Activated CD8-positive, alpha-beta T cell treated with anti-CD3 and anti-CD28 coated beads for 36 hours (primary cell): ENCODE data around the gene LPIN2. TPM values are rescaled to one million over a fixed set of nuclear protein-coding genes. Genes with fewer than 3 reads are reported as not detected.
A peak's percentile ranks its signal among the peaks of the same experiment; 100 is the strongest.

Source experiments
- ATAC-seq: fragments of 200-7000 bp; cut with Tn5 transposase; one replicate; pipeline ENCODE4 v1.10.0; 2021; ENCODE audit warnings: mild to moderate bottlenecking, moderate library complexity
- CTCF ChIA-PET: fragments of 350-600 bp; sonication (Branson Sonifier 250); formaldehyde crosslinking; loops from one replicate; lab custom pipeline; 2021; ENCODE audit warnings: antibody characterized with exemption; lab: Charles Lee
- POLR2A ChIA-PET: fragments of 350-600 bp; sonication (Branson Sonifier 250); formaldehyde crosslinking; loops from one replicate; lab custom pipeline; 2021; ENCODE audit warnings: antibody characterized with exemption; lab: Charles Lee
- DNase-seq: peaks from one replicate; pipeline ENCODE4 v3.0.0-alpha.2; 2020
- H3K27ac Mint-ChIP-seq: one replicate; pipeline ENCODE4 v1.8.0; 2021; ENCODE audit warnings: mild to moderate bottlenecking, mixed read lengths
- H3K27me3 Mint-ChIP-seq: one replicate; pipeline ENCODE4 v1.8.0; 2021; ENCODE audit warnings: mixed read lengths
- H3K36me3 Mint-ChIP-seq: one replicate; pipeline ENCODE4 v1.8.0; 2021; ENCODE audit warnings: low read depth, mixed read lengths
- H3K4me1 Mint-ChIP-seq: one replicate; pipeline ENCODE4 v1.8.0; 2021; ENCODE audit warnings: low read depth, mixed read lengths
- H3K4me3 Mint-ChIP-seq: one replicate; pipeline ENCODE4 v1.8.0; 2021; ENCODE audit warnings: mild to moderate bottlenecking, moderate library complexity, mixed read lengths
- H3K9me3 Mint-ChIP-seq: one replicate; pipeline ENCODE4 v1.8.0; 2021; ENCODE audit warnings: mixed read lengths
- intact Hi-C: fragments of 100-400 bp; cut with micrococcal nuclease; formaldehyde crosslinking; loops from one replicate; pipeline ENCODE4 v1.10.0; 2022
- total RNA-seq, 2 experiments: library from RNA; stranded (reverse); gene quantifications; one replicate each; pipeline ENCODE4 v1.2.3, GENCODE V29; 2021
- TF ChIP-seq, protein P1 (sequence below): fragments of 200-600 bp; IDR thresholded peaks from one replicate; pipeline ENCODE4 v1.8.0; 2022; ENCODE audit warnings: antibody characterized with exemption, mild to moderate bottlenecking

Gene LPIN2
- total RNA-seq, 2 experiments from 2014 or later: 95.5 to 95.7 TPM

GRCh38 chr18:2964361-2965010 is 48.5 kb downstream of the LPIN2 start:
- peaks cover 51% of the 10 kb centered on the region for H3K36me3 Mint-ChIP-seq
- intact Hi-C loops: loop anchor here (5.0 kb wide), 1 partner anchor 283 kb away; the partner anchor contains the start of gene MYL12A
- peak; percentile 54 for DNase-seq

More at GRCh38 chr18:2964361-2965010, 48.5 kb downstream of the LPIN2 start:
- Mint-ChIP-seq H3K27me3 (no peaks in the 10 kb centered on the region), H3K27ac (peak overlapping the region; percentile 99), H3K9me3 (no peaks in the 10 kb centered on the region), H3K4me3 (peak overlapping the region; percentile 64), H3K4me1 (peaks cover 85% of the 10 kb centered on the region)
- no peak for ATAC-seq
- ChIA-PET POLR2A (interaction anchor here (0.9 to 10.3 kb wide), 6 partner anchors 8 to 31 kb away, joined by 3 to 207 read pairs (median 3); no protein-coding TSS in a partner anchor), CTCF (interaction anchor here (5.3 to 10.1 kb wide), 4 partner anchors 8 to 30 kb away, joined by 30 to 152 read pairs (median 80); no protein-coding TSS in a partner anchor)
- TF ChIP-seq, protein P1, sequence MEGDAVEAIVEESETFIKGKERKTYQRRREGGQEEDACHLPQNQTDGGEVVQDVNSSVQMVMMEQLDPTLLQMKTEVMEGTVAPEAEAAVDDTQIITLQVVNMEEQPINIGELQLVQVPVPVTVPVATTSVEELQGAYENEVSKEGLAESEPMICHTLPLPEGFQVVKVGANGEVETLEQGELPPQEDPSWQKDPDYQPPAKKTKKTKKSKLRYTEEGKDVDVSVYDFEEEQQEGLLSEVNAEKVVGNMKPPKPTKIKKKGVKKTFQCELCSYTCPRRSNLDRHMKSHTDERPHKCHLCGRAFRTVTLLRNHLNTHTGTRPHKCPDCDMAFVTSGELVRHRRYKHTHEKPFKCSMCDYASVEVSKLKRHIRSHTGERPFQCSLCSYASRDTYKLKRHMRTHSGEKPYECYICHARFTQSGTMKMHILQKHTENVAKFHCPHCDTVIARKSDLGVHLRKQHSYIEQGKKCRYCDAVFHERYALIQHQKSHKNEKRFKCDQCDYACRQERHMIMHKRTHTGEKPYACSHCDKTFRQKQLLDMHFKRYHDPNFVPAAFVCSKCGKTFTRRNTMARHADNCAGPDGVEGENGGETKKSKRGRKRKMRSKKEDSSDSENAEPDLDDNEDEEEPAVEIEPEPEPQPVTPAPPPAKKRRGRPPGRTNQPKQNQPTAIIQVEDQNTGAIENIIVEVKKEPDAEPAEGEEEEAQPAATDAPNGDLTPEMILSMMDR: no peak

Other genes with a start within 250 kb of the LPIN2 start
- 10 to 100 TPM; 17.3 to 19.4 TPM for gene EMILIN2, start 166.1 kb downstream of the LPIN2 start, total RNA-seq
- gene MYOM1, start 206.8 kb upstream of the LPIN2 start, total RNA-seq: 1 to 10 TPM; 1.0 to 1.3 TPM
- 100 to 1,000 TPM; 405 to 423 TPM for gene MYL12A, start 234.7 kb upstream of the LPIN2 start, total RNA-seq
- gene MYL12B, start 249.0 kb upstream of the LPIN2 start, total RNA-seq: 100 to 1,000 TPM; 243 to 264 TPM